SK-N-SH treated with all-trans-retinoic acid at 6 μM for 48 hours (cell line): ENCODE data around the gene RDX.

Experiments used
- ATAC-seq: fragments of 200-7000 bp; cut with Tn5 transposase; 3 replicates; pipeline ENCODE4 v1.9.1; 2020; ENCODE audit warnings: mild to moderate bottlenecking, moderate library complexity
- ARNTL ChIP-seq: fragments of 450-650 bp; formaldehyde crosslinking; IDR thresholded peaks from 2 replicates; pipeline ENCODE4 v1.5.0; 2020; ENCODE audit warnings: low read depth, mild to moderate bottlenecking, moderate library complexity, borderline replicate concordance
- BACH2 ChIP-seq: fragments of 250-450 bp; sonication (Bioruptor Pico); IDR thresholded peaks from 2 replicates; pipeline ENCODE4 v1.9.0; 2021; ENCODE audit warnings: mild to moderate bottlenecking, borderline replicate concordance
- CSDC2 ChIP-seq: fragments of 250-450 bp; sonication (Bioruptor Pico); IDR thresholded peaks from 2 replicates; pipeline ENCODE4 v1.5.0; 2020; ENCODE audit warnings: mild to moderate bottlenecking, moderate library complexity
- ESRRG ChIP-seq: fragments of 250-450 bp; sonication (Bioruptor Pico); IDR thresholded peaks from 2 replicates; pipeline ENCODE4 v1.6.1; 2021; ENCODE audit warnings: mild to moderate bottlenecking
- GLIS3 ChIP-seq: fragments of 250-450 bp; sonication (Bioruptor Pico); IDR thresholded peaks from 2 replicates; pipeline ENCODE4 v1.5.0; 2020; ENCODE audit warnings: mild to moderate bottlenecking, moderate library complexity
- ISL1 ChIP-seq: fragments of 250-450 bp; sonication (Bioruptor Pico); IDR thresholded peaks from 2 replicates; pipeline ENCODE4 v2.1.2; 2022; ENCODE audit warnings: mild to moderate bottlenecking, moderate library complexity
- OSR1 ChIP-seq: fragments of 250-450 bp; sonication (Bioruptor Pico); IDR thresholded peaks from 2 replicates; pipeline ENCODE4 v1.8.0; 2022; ENCODE audit warnings: moderate library complexity, mild to moderate bottlenecking, inconsistent platforms
- POU6F1 ChIP-seq: fragments of 250-450 bp; sonication (Bioruptor Pico); IDR thresholded peaks from 2 replicates; pipeline ENCODE4 v1.8.0; 2021; ENCODE audit warnings: low read depth, mild to moderate bottlenecking, moderate library complexity, borderline replicate concordance
- PPARA ChIP-seq: fragments of 250-450 bp; sonication (Bioruptor Pico); IDR thresholded peaks from 2 replicates; pipeline ENCODE4 v1.5.0; 2020; ENCODE audit warnings: mild to moderate bottlenecking, borderline replicate concordance
- RARB ChIP-seq: fragments of 250-450 bp; sonication (Bioruptor Pico); IDR thresholded peaks from 2 replicates; pipeline ENCODE4 v1.8.0; 2021; ENCODE audit warnings: mild to moderate bottlenecking, moderate library complexity
- SNAI2 ChIP-seq: fragments of 250-450 bp; sonication (Bioruptor Pico); IDR thresholded peaks from 2 replicates; pipeline ENCODE4 v1.5.0; 2020; ENCODE audit warnings: mild to moderate bottlenecking, moderate library complexity
- TCF4 ChIP-seq: fragments of 250-450 bp; sonication (Bioruptor Pico); IDR thresholded peaks from 2 replicates; pipeline ENCODE4 v1.8.0; 2021; ENCODE audit warnings: mild to moderate bottlenecking, moderate library complexity, borderline replicate concordance
- TOX ChIP-seq: fragments of 250-450 bp; sonication (Bioruptor Pico); IDR thresholded peaks from 2 replicates; pipeline ENCODE4 v1.8.0; 2021; ENCODE audit warnings: mild to moderate bottlenecking, moderate library complexity, borderline replicate concordance
- TSHZ2 ChIP-seq: fragments of 250-450 bp; sonication (Bioruptor Pico); IDR thresholded peaks from 2 replicates; pipeline ENCODE4 v1.5.0; 2020; ENCODE audit warnings: mild to moderate bottlenecking, moderate library complexity
- ZC3H10 ChIP-seq: fragments of 250-450 bp; sonication (Bioruptor Pico); IDR thresholded peaks from 2 replicates; pipeline ENCODE4 v1.5.1; 2021; ENCODE audit warnings: mild to moderate bottlenecking, moderate library complexity
- ZFP3 ChIP-seq: fragments of 250-450 bp; sonication (Bioruptor Pico); IDR thresholded peaks from 2 replicates; pipeline ENCODE4 v1.5.0; 2020; ENCODE audit warnings: mild to moderate bottlenecking, moderate library complexity
- ZFP30 ChIP-seq: fragments of 450-650 bp; formaldehyde crosslinking; IDR thresholded peaks from 2 replicates; pipeline ENCODE4 v1.5.0; 2022; ENCODE audit warnings: mild to moderate bottlenecking, moderate library complexity
- ZNF565 ChIP-seq: fragments of 450-650 bp; formaldehyde crosslinking; conservative IDR thresholded peaks from 2 replicates; pipeline ENCODE4 v1.5.0; 2020; ENCODE audit warnings: low read depth, mild to moderate bottlenecking, moderate library complexity
- ZNF70 ChIP-seq: fragments of 450-650 bp; formaldehyde crosslinking; IDR thresholded peaks from 2 replicates; pipeline ENCODE4 v1.5.0; 2020; ENCODE audit warnings: mild to moderate bottlenecking, moderate library complexity
- ZNF8 ChIP-seq: fragments of 450-650 bp; formaldehyde crosslinking; IDR thresholded peaks from 2 replicates; pipeline ENCODE4 v1.5.0; 2020; ENCODE audit warnings: mild to moderate bottlenecking, moderate library complexity
- TF ChIP-seq, protein P1 (sequence below): fragments of 250-450 bp; sonication (Bioruptor Pico); IDR thresholded peaks from 2 replicates; pipeline ENCODE4 v1.8.0; 2020; ENCODE audit warnings: mild to moderate bottlenecking, moderate library complexity, borderline replicate concordance
- TF ChIP-seq, protein P2 (sequence below): fragments of 250-450 bp; sonication (Bioruptor Pico); IDR thresholded peaks from 2 replicates; pipeline ENCODE4 v1.5.1; 2021; ENCODE audit warnings: mild to moderate bottlenecking, moderate library complexity

Gene RDX

GRCh38 chr11:110169738-110170137 lies 126.7 kb downstream of the RDX start:
- no peak for TF ChIP-seq PPARA (CRISPR knock-in tag)
- TF ChIP-seq POU6F1 (CRISPR knock-in tag), result no peak
- TF ChIP-seq, protein P1, sequence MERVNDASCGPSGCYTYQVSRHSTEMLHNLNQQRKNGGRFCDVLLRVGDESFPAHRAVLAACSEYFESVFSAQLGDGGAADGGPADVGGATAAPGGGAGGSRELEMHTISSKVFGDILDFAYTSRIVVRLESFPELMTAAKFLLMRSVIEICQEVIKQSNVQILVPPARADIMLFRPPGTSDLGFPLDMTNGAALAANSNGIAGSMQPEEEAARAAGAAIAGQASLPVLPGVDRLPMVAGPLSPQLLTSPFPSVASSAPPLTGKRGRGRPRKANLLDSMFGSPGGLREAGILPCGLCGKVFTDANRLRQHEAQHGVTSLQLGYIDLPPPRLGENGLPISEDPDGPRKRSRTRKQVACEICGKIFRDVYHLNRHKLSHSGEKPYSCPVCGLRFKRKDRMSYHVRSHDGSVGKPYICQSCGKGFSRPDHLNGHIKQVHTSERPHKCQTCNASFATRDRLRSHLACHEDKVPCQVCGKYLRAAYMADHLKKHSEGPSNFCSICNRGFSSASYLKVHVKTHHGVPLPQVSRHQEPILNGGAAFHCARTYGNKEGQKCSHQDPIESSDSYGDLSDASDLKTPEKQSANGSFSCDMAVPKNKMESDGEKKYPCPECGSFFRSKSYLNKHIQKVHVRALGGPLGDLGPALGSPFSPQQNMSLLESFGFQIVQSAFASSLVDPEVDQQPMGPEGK (CRISPR knock-in tag), result no peak
- TF ChIP-seq ZC3H10 (CRISPR knock-in tag), result no peak
- TF ChIP-seq ZNF565 (CRISPR knock-in tag), result no peak
- no peak for TF ChIP-seq BACH2 (CRISPR knock-in tag)
- TF ChIP-seq, protein P2, sequence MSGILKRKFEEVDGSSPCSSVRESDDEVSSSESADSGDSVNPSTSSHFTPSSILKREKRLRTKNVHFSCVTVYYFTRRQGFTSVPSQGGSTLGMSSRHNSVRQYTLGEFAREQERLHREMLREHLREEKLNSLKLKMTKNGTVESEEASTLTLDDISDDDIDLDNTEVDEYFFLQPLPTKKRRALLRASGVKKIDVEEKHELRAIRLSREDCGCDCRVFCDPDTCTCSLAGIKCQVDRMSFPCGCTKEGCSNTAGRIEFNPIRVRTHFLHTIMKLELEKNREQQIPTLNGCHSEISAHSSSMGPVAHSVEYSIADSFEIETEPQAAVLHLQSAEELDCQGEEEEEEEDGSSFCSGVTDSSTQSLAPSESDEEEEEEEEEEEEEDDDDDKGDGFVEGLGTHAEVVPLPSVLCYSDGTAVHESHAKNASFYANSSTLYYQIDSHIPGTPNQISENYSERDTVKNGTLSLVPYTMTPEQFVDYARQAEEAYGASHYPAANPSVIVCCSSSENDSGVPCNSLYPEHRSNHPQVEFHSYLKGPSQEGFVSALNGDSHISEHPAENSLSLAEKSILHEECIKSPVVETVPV (CRISPR knock-in tag), result no peak
- TF ChIP-seq ZFP30 (CRISPR knock-in tag), result no peak
- TF ChIP-seq TCF4, result no peak
- TF ChIP-seq ISL1 (CRISPR knock-in tag), result no peak
- no peak for TF ChIP-seq CSDC2
- TF ChIP-seq ZNF8 (CRISPR knock-in tag), result no peak
- no peak for TF ChIP-seq TOX (CRISPR knock-in tag)
- TF ChIP-seq OSR1 (CRISPR knock-in tag), result no peak
- TF ChIP-seq ZNF70 (CRISPR knock-in tag), result no peak
- TF ChIP-seq ZFP3, result no peak
- no peak for TF ChIP-seq GLIS3 (CRISPR knock-in tag)
- TF ChIP-seq ESRRG (CRISPR knock-in tag), result no peak
- TF ChIP-seq RARB (CRISPR knock-in tag), result no peak
- ATAC-seq, result no peak

DNA sequence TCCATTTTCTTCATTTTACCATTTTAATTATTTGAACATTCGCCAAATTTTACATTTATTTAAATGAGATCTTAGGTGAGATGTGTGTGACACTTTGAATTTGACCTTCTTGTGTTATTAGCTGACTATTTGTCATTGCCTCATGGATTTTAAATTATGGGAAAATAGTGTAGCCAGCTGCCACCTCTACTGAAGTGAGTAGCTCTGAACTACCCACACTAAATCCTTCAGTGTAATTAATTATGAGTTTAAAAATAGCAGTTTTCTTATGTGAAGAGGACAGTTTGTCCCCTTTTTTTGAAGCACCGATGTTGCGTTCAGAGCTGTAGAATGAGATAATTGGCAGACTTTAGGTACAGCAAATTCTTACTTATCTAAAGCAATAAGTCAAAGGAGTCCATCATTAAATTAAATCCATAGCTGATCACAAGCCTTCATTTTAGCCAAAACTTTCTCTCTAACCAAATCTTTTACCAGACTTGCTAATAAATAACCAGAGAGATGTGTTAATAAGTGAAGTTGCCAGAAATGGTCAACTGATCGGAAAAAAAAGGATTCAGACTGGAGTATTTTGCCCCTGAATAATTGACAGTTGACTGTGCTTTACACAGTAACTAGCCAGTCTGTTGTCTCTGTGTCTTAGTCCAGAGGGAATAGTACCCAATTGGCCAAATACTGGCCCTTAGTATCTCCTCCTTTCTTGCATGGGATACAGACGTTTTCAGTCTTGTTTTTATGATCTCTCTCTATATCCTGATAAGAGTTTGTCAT lies 128.2 kb downstream of the RDX start:
- TF ChIP-seq ZC3H10 (CRISPR knock-in tag) (no peak), TSHZ2 (CRISPR knock-in tag) (no peak), ZFP30 (CRISPR knock-in tag) (no peak), ZNF70 (CRISPR knock-in tag) (no peak), OSR1 (CRISPR knock-in tag) (no peak), GLIS3 (CRISPR knock-in tag) (no peak), ZFP3 (no peak), PPARA (CRISPR knock-in tag) (no peak), ISL1 (CRISPR knock-in tag) (no peak), BACH2 (CRISPR knock-in tag) (no peak), RARB (CRISPR knock-in tag) (no peak), ARNTL (CRISPR knock-in tag) (no peak), TOX (CRISPR knock-in tag) (no peak), TCF4 (no peak), ESRRG (CRISPR knock-in tag) (no peak), POU6F1 (CRISPR knock-in tag) (no peak), ZNF8 (CRISPR knock-in tag) (no peak), CSDC2 (no peak), SNAI2 (CRISPR knock-in tag) (no peak)
- TF ChIP-seq, protein P1 (CRISPR knock-in tag), result no peak
- no peak for ATAC-seq
